CD14-positive monocyte (primary cell): ENCODE data around the gene MAP2K1. TPM values are rescaled to one million over a fixed set of nuclear protein-coding genes. Genes with fewer than 3 reads are reported as not detected.

ENCODE experiments used
- DNase-seq, 3 donors: peaks; one replicate each; pipeline ENCODE4 v3.0.0-alpha.2; 2011 to 2022
- H2AFZ ChIP-seq: 2 replicates; pipeline ENCODE4 v1.6.0; 2012; ENCODE audit warnings: mild to moderate bottlenecking, low read depth, low read length, inconsistent platforms; ENCODE audit not compliant: insufficient read depth, poor library complexity, severe bottlenecking
- H3K27ac ChIP-seq, 2 donors: 1 replicate in 1 of 2; 2 replicates in 1 of 2; pipeline ENCODE4 v1.5.1; 2012 to 2013; ENCODE audit warnings: low read length in 2 of 2, control low read depth in 1 of 2, inconsistent platforms in 1 of 2, low read depth in 1 of 2, mild to moderate bottlenecking in 1 of 2
- H3K27me3 ChIP-seq, 2 donors: one replicate each; pipeline versions ENCODE4 v1.6.0 to v1.6.1; 2011 to 2013; ENCODE audit warnings: low read length in 2 of 2; ENCODE audit not compliant: control insufficient read depth in 2 of 2, insufficient read depth in 2 of 2
- H3K36me3 ChIP-seq, 2 donors: replicated peaks in 1 of 2; 1 replicate in 1 of 2; 2 replicates in 1 of 2; pipeline versions ENCODE4 v1.5.1 to v1.6.1; 2012 to 2013; ENCODE audit warnings: low read length in 2 of 2, control low read depth in 1 of 2, inconsistent platforms in 1 of 2, mild to moderate bottlenecking in 1 of 2; ENCODE audit not compliant: insufficient read depth in 2 of 2, control insufficient read depth in 1 of 2
- H3K4me1 ChIP-seq, 2 donors: 1 replicate in 1 of 2; 2 replicates in 1 of 2; pipeline versions ENCODE4 v1.5.1 to v1.6.1; 2012 to 2013; ENCODE audit warnings: low read length in 2 of 2, control low read depth in 1 of 2, inconsistent platforms in 1 of 2, mild to moderate bottlenecking in 1 of 2, moderate library complexity in 1 of 2; ENCODE audit not compliant: insufficient read depth in 2 of 2, control insufficient read depth in 1 of 2
- H3K4me2 ChIP-seq: replicated peaks from 2 replicates; pipeline ENCODE3; 2012; ENCODE audit warnings: low read length, moderate library complexity, mild to moderate bottlenecking; ENCODE audit not compliant: poor library complexity, severe bottlenecking; ENCODE audit errors: extremely low read depth
- H3K4me3 ChIP-seq, 3 experiments: fragments of 200-600 bp in 1 of 3; sonication (generic) in 1 of 3; replicated peaks in 1 of 3; 1 replicate in 2 of 3; 2 replicates in 1 of 3; pipeline ENCODE4 v1.5.1; 2011 to 2013; ENCODE audit warnings: low read length in 3 of 3, mild to moderate bottlenecking in 3 of 3, control low read depth in 2 of 3, low read depth in 2 of 3, inconsistent platforms in 1 of 3, moderate library complexity in 1 of 3
- H3K79me2 ChIP-seq: 2 replicates; pipeline ENCODE4 v1.6.0; 2012; ENCODE audit warnings: mild to moderate bottlenecking, control low read depth, inconsistent platforms, low read length, moderate library complexity; ENCODE audit not compliant: insufficient read depth
- H3K9ac ChIP-seq: 2 replicates; pipeline ENCODE4 v1.6.0; 2017; ENCODE audit warnings: low read length, mild to moderate bottlenecking; ENCODE audit not compliant: insufficient read depth, poor library complexity, severe bottlenecking
- H3K9me3 ChIP-seq, 2 donors: replicated peaks in 1 of 2; 1 replicate in 1 of 2; 2 replicates in 1 of 2; pipeline versions ENCODE4 v1.5.1 to v1.6.1; 2012 to 2013; ENCODE audit warnings: low read length in 2 of 2, control low read depth in 1 of 2; ENCODE audit not compliant: control insufficient read depth in 1 of 2, insufficient read depth in 1 of 2
- H4K20me1 ChIP-seq: 2 replicates; pipeline ENCODE4 v1.6.0; 2012; ENCODE audit warnings: mild to moderate bottlenecking, low read length, control low read depth, moderate library complexity; ENCODE audit not compliant: insufficient read depth
- H3K27ac Mint-ChIP-seq, 7 donors: one replicate each; pipeline ENCODE4 v1.8.0; 2020; ENCODE audit warnings: mild to moderate bottlenecking in 7 of 7, mixed read lengths in 7 of 7, moderate library complexity in 6 of 7, inconsistent platforms in 2 of 7
- H3K27me3 Mint-ChIP-seq, 3 donors: one replicate each; pipeline ENCODE4 v1.8.0; 2021 to 2022; ENCODE audit warnings: low read depth in 3 of 3, mild to moderate bottlenecking in 3 of 3, mixed read lengths in 3 of 3, moderate library complexity in 3 of 3, inconsistent platforms in 1 of 3
- H3K36me3 Mint-ChIP-seq, 2 donors: one replicate each; pipeline ENCODE4 v1.8.0; 2020; ENCODE audit warnings: mixed read lengths in 2 of 2, inconsistent platforms in 1 of 2, mild to moderate bottlenecking in 1 of 2
- H3K4me1 Mint-ChIP-seq: one replicate; pipeline ENCODE4 v1.8.0; 2020; ENCODE audit warnings: mild to moderate bottlenecking, mixed read lengths
- H3K4me3 Mint-ChIP-seq, 2 donors: one replicate each; pipeline ENCODE4 v1.8.0; 2020; ENCODE audit warnings: mild to moderate bottlenecking in 2 of 2, mixed read lengths in 2 of 2, moderate library complexity in 1 of 2
- H3K9me3 Mint-ChIP-seq, 7 donors: one replicate each; pipeline ENCODE4 v1.8.0; 2020 to 2022; ENCODE audit warnings: mixed read lengths in 7 of 7, mild to moderate bottlenecking in 6 of 7, moderate library complexity in 6 of 7, inconsistent platforms in 2 of 7
- WGBS: methylation state at CpG from one replicate; pipeline ENCODE4 v1.1.5; 2013; ENCODE audit warnings: missing lambda C conversion rate; ENCODE audit not compliant: insufficient coverage; 5-methylcytosine and 5-hydroxymethylcytosine counted together
- intact Hi-C, 2 donors: fragments of 100-400 bp; cut with micrococcal nuclease; formaldehyde crosslinking; loops; one replicate each; pipeline versions ENCODE4 v1.15.0 to v1.15.1; 2023
- polyA plus RNA-seq, 3 donors: library from polyadenylated mRNA; depleted of rRNA in 1 of 3; unstranded in 2 of 3; stranded (reverse) in 1 of 3; fragments of 300-500 nt in 2 of 3; fragments of >200 nt in 1 of 3; fragmentation: Illumina TruSeq in 2 of 3; gene quantifications; 1 replicate in 2 of 3; 2 replicates in 1 of 3; pipeline ENCODE4 v1.2.3, GENCODE V29; 2012 to 2021
- TF ChIP-seq, protein P1 (sequence below): fragments of 200-600 bp; IDR thresholded peaks from one replicate; pipeline ENCODE4 v1.8.0; 2022; ENCODE audit warnings: antibody characterized with exemption, mild to moderate bottlenecking

The MAP2K1 gene
- polyA plus RNA-seq, 3 donors, result 41.3 to 71.1 (median 64.5) TPM

GRCh38 chr15:66401130-66402021 is 14.7 kb downstream of the MAP2K1 start:
- Histone ChIP-seq H3K4me3 (no peak overlapping the region), H3K27me3 (no peaks in the 10 kb centered on the region), H3K4me2 (no peak overlapping the region), H3K9me3 (no peaks in the 10 kb centered on the region), H3K27ac (no peak overlapping the region), H3K36me3 (peaks cover 8 to 24% of the 10 kb centered on the region in 2 donors), H3K79me2 (peaks cover 100% of the 10 kb centered on the region), H4K20me1 (peaks cover 95% of the 10 kb centered on the region), H2AFZ (no peak overlapping the region), H3K4me1 (peaks cover 17 to 42% of the 10 kb centered on the region in 2 donors), H3K9ac (no peak overlapping the region)
- 40% methylated on average over 7 of the region's 8 CpGs for WGBS
- no peaks in the 10 kb centered on the region for H3K9me3 Mint-ChIP-seq
- H3K27me3 Mint-ChIP-seq, result no peaks in the 10 kb centered on the region
- TF ChIP-seq, protein P1, sequence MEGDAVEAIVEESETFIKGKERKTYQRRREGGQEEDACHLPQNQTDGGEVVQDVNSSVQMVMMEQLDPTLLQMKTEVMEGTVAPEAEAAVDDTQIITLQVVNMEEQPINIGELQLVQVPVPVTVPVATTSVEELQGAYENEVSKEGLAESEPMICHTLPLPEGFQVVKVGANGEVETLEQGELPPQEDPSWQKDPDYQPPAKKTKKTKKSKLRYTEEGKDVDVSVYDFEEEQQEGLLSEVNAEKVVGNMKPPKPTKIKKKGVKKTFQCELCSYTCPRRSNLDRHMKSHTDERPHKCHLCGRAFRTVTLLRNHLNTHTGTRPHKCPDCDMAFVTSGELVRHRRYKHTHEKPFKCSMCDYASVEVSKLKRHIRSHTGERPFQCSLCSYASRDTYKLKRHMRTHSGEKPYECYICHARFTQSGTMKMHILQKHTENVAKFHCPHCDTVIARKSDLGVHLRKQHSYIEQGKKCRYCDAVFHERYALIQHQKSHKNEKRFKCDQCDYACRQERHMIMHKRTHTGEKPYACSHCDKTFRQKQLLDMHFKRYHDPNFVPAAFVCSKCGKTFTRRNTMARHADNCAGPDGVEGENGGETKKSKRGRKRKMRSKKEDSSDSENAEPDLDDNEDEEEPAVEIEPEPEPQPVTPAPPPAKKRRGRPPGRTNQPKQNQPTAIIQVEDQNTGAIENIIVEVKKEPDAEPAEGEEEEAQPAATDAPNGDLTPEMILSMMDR, result no peak
- H3K4me1 Mint-ChIP-seq, result peaks cover 61% of the 10 kb centered on the region
- H3K36me3 Mint-ChIP-seq, result peaks cover 37 to 44% of the 10 kb centered on the region in 2 donors
- DNase-seq, result no peak
- intact Hi-C loops, result no loop called here
- H3K4me3 Mint-ChIP-seq, result no peak overlapping the region
- H3K27ac Mint-ChIP-seq, result peak overlapping the region in 2 of 7 donors; percentile 22 to 82

DNA sequence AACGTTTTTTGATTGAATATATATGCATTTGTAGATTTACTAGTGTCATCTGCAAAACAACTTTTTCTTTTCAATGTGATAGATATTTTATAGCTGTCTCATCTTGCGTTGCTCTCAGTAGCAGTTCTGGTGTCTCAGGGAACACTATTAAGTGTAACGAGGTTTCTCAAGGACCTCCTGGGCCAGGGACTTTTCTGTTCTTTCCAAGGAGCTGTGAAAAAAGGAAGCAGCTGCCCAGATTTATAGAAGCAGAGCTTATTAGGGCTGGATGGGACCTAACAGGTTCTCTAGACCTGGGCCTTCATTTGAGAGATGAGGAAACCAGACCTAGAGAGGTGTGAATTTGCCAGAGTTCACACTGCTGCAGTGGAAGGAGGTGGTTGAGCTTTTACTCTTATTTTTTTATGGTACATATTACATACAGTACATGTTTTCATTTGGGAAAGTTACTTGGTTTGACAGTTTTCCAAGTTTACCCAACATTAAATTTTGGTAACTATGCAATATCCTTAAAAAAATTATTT is 16.1 kb downstream of the MAP2K1 start:
- Mint-ChIP-seq H3K36me3 (peaks cover 34% of the 10 kb centered on the region in 2 donors), H3K4me3 (no peak overlapping the region), H3K27ac (peak overlapping the region in 1 of 7 donors; percentile 23), H3K9me3 (no peaks in the 10 kb centered on the region), H3K4me1 (peaks cover 67% of the 10 kb centered on the region), H3K27me3 (no peaks in the 10 kb centered on the region)
- peaks cover 6 to 20% of the 10 kb centered on the region in 2 donors for H3K36me3 ChIP-seq
- H3K79me2 ChIP-seq, result peaks cover 100% of the 10 kb centered on the region
- 83% methylated on average over 1 of the region's 3 CpGs for WGBS
- intact Hi-C loops, result no loop called here
- H3K27me3 ChIP-seq, result no peaks in the 10 kb centered on the region
- H3K27ac ChIP-seq, result no peak overlapping the region
- peaks cover 23 to 47% of the 10 kb centered on the region in 2 donors for H3K4me1 ChIP-seq
- H3K4me3 ChIP-seq, result no peak overlapping the region
- peaks cover 100% of the 10 kb centered on the region for H4K20me1 ChIP-seq
- TF ChIP-seq, protein P1, result no peak
- DNase-seq, result peak in 1 of 3 donors; percentile 25
- H2AFZ ChIP-seq, result no peak overlapping the region
- no peak overlapping the region for H3K4me2 ChIP-seq
- no peak overlapping the region for H3K9ac ChIP-seq
- H3K9me3 ChIP-seq, result no peaks in the 10 kb centered on the region
